NCI-H2107 treated with DMSO at 0.1 percent for 48 hours (cell line): ENCODE measurements around the gene C14orf132.

Source experiments
- DNase-seq: peaks from one replicate; lab custom pipeline; 2025; ENCODE audit not compliant: unreplicated experiment; lab: John Stamatoyannopoulos, UW

The C14orf132 gene

DNA sequence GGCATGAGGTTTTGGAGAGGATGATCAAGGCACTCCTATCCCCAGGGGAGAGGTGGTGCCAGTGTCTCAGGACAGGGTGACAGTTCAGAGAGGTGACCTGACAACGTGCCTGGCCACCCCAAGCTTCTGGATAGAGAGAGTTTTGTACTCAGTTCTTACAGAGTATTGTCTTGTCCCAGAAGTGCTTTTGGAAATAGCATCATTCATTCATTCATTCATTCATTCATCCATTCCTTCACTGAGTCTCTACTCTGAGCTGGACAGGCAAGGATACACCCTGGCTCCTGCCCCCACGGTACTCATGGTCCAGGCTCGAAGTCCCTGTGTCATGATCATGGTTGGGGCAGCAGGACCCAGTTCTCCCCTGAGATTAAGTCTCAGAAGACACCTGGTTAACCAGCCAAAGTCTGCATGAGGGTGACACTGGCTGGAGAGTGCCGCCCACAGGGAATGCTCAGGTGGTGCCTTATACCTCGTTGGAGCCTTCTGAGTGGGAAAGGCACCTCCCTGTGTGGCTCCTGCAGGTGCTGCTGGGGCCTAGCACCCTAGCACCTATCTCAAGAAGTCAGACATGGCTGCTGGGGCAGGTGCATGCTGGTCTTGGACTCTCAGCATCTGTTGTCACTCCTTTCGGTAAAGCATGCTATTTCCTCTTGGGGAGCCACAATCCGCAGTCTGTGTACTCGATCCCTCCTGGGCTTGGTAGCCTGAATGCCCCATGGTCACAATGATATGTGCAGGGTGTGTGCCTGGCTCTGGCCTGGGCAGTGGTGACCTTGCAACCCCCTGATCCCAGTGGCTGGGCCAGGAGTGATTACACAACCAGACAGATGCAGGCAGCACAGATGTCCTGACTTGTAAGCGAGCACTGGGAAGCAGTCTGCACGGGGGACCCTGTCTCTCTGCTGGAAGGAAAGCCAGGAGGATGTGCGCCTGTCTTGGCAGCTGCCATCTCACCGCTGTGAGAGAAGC, 57.8 kb downstream of the C14orf132 start:
- no peak for DNase-seq

DNA sequence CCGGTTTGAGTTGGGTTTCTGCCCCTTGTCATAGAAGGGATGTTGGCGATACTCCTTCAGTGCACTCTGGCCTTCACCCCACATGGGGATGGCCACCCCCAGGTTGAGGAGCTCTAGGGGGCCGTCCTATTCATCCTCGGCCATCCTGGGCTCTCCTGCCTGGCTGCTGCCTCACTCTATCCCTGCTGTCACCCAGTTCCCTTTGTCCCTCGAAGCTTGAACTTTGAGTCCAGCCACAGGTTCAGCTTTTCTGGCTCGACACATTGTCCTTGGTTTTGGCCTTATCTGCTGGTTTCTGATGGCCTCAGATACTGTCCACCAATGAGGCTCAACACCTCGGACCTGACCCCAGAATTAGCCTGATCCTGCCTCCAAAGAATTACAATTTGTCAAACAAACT, 58.6 kb downstream of the C14orf132 start:
- DNase-seq: no peak

DNA sequence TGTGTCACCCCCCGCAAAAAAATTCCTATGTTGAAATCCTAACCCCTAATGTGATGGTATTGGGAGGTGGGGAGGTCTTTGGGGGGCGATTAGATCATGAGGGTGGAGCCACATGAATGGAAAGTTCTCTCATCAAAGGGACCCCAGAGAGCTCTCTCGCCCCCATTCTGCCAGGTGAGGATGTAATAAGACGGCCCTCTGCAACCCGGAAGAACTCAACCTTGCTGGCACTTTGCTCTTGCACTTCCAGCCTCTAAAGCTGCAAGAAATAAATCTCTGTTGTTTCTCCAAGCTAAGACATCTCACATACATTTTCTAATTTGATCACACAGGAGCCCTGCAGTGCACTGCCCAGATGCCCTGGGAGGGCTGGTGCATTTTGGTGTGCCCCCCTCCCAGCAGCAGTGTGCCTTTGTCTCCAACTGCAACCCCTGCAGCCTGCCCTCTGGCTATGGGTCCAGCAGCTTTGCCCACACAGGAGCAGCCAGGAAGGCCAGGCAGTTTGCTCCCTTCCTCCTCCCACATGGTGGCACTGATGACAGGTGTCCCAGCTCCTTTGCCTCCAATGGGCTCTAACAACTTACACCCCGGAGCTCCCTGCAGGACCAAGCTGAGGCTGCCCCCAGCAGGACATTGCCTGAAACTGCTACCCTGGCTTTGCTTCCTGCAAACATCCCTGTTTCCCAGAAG, 59.3 kb downstream of the C14orf132 start:
- peak; percentile 84 for DNase-seq

GRCh38 chr14:96098999-96099335, 59.8 kb downstream of the C14orf132 start:
- no peak for DNase-seq

- peak; percentile 79 for DNase-seq
Observed at GRCh38 chr14:96100161-96101064, 61.3 kb downstream of the C14orf132 start.

DNA sequence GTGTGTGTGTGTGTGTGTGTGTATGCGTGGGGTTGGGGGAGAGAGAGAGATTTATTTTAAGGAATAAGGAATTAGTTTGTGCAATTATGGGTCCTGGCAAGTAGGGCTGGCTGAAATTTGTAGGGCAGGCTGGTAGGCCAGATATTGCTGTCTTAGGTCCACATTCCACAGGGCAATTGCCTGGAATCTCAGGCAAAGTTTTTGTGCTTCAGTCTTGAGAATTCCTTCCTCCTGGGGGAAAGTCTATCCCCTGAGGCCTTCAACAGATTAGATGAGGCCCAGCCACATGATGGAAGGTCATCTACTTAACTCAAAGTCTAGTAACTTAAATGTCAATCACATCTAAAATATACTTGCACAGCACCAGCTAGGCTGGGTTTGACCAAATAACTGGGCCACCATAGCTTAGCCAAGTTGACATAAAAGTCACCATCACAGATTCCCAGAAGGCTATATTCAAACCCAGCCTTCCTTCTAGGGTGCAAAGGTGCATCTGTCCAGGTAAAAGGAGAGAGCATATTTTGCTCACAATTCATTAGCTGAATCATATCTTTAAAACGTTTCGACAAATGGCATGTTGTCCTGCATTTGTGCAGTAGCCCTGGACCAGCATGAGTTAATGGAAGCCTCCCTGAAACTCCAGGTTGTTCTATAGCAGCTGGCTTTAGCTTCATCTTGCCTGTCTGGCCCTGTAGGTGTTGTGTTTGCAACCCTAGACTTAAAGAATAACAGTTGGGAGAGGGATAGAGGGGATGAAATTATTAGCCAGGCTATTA, 63.1 kb downstream of the C14orf132 start:
- DNase-seq: no peak

GRCh38 chr14:96103075-96103474, 63.9 kb downstream of the C14orf132 start:
- no peak for DNase-seq

DNA sequence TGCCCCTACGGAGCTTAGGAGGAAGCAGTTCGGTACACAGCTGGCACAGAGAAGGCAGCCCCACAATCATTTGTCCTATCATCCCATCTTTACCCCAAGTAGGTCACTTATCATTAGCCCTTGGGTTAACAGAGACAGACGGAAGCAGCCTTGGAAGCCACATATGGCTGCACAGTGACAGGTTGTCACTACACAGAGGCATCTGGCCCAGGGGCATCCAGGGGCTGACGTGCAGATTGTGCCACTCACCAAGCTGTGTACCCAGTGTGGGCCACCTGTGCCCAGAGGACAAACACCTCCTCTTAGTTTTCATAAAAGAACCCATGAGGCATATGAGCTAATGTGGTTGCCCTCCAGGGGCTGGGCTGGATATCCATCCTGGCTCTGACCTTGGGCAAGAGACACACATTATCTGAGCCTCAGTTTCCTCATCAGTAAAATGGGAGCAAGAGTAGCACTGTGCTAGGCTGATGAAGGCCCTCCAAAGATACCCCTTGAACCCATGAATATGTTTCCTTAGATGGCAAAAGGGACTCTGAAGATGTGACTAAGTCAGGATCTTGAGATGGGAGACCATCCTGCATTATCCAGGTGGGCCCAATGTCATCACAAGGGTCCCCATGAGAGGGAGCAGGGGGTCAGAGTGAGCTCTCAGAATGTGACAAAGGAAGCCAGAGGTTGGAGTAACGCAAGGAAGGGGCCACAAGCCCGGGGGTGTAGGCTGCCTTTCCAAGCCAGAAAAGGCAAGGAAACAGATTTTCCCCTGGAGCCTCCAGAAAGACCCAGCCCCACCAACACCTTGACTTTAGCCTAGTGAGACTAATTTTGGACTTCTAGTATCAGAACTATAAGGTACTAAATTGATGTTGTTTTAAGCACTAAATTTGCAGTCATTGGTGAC, 64.6 kb downstream of the C14orf132 start:
- no peak for DNase-seq

GRCh38 chr14:96104469-96105057, 65.4 kb downstream of the C14orf132 start:
- DNase-seq: no peak

GRCh38 chr14:96105089-96105925, 66.1 kb downstream of the C14orf132 start:
- DNase-seq: no peak

- DNase-seq: no peak
Observed at GRCh38 chr14:96105926-96106441, 66.8 kb downstream of the C14orf132 start.

GRCh38 chr14:96106891-96107290, 67.7 kb downstream of the C14orf132 start:
- DNase-seq: no peak

DNA sequence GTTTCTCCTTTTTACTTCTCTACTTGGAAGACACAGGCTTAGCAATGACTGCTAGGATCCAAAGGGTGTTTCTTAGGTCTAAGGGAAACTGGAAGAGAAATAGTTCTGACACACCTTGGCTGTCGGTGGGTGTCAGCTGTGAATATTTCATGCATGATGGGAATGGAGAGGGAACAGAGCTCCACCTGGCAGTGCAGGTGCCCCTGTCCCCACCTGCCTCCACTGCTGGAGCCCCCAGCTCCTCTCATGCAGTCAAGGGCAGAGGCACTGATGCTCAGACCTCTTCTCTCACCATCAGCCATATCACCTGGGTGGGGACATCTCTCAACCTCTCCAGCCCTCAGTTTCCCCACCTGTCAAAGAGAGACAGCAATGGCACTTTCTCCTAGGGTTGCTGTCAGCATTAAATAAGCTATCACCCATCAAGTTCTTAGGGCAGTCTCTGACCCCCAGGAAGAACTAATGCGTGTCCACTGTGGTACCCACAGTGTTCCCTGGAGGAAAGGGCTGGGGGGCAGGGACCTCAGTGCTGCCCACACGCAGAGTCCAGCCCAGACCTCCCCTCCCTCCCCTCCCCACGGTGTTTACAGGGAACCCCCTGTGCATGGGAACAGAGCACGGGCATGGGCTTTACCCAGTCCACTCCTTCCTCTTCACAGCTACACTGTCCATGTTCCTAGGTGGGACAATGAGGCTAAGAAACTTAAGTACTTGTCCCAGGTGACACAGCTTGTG, 69.1 kb downstream of the C14orf132 start:
- DNase-seq: no peak

DNA sequence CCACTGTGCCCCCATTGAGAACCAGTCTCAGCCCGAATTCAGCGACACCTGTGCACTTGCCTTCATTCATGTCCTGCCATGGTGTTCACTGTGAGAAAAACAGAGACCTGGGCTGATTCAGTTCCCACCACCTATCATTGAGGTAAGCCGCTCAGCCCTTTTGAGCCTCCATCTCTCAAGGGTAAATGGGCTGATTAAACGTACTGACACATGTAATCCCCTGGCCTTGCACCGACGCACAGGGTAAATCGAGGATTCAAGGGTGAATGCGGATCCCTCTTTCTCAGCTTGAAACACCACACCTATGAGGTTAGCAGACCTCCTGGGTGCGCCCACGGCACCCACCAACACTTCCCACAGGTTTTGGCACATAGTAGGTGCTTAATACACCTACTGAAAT, 69.7 kb downstream of the C14orf132 start:
- no peak for DNase-seq

GRCh38 chr14:96109596-96110355, 70.6 kb downstream of the C14orf132 start:
- DNase-seq: no peak

- DNase-seq: no peak
Observed at GRCh38 chr14:96112032-96112431, 72.9 kb downstream of the C14orf132 start.

GRCh38 chr14:96114002-96114401, 74.8 kb downstream of the C14orf132 start:
- no peak for DNase-seq
